OCI-LY3 (cell line): Measurements from ENCODE around the gene KIF3B.

Source experiments
- EZH2phosphoT487 ChIP-seq: fragments of 200-600 bp; shearing (Covaris generic); IDR thresholded peaks from 2 replicates; pipeline ENCODE4 v1.6.1; 2018; ENCODE audit warnings: antibody characterized with exemption, mixed run types, low read depth
- TF ChIP-seq, protein P1 (sequence below): fragments of 200-600, 300-600 bp; sonication (generic); IDR thresholded peaks from 2 replicates; pipeline ENCODE4 v1.5.1; 2014; ENCODE audit warnings: antibody characterized with exemption, low read length, low read depth

DNA sequence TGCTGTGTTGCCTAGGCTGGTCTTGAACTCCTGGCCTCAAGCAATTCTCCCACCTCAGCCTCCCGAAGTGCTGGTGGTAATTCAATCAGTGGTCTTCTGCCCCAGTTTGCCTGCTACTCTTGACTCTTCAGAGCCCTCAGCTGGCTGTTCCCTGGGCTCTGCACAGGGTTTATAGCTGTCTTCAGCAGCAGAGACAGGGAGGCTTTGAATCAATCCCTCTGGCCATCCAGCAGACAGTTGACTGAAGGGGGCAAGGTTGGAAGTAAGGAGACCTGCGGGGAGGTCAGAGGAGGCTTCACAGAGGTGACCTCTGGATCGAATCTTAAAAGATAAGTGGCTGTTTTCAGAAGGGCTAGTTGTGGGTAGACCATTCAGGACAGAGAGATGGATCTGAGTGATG, 26.0 kb upstream of the KIF3B start:
- no peak for TF ChIP-seq EZH2phosphoT487
- TF ChIP-seq, protein P1, sequence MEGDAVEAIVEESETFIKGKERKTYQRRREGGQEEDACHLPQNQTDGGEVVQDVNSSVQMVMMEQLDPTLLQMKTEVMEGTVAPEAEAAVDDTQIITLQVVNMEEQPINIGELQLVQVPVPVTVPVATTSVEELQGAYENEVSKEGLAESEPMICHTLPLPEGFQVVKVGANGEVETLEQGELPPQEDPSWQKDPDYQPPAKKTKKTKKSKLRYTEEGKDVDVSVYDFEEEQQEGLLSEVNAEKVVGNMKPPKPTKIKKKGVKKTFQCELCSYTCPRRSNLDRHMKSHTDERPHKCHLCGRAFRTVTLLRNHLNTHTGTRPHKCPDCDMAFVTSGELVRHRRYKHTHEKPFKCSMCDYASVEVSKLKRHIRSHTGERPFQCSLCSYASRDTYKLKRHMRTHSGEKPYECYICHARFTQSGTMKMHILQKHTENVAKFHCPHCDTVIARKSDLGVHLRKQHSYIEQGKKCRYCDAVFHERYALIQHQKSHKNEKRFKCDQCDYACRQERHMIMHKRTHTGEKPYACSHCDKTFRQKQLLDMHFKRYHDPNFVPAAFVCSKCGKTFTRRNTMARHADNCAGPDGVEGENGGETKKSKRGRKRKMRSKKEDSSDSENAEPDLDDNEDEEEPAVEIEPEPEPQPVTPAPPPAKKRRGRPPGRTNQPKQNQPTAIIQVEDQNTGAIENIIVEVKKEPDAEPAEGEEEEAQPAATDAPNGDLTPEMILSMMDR, result no peak
